Eye (tissue), 1 donor: ENCODE data around the gene LYRM1.
"Not testable (repeated sequence)": the region's sequence is repeated elsewhere in the genome, so short reads cannot be mapped to it uniquely, and the experiment has no call there.

Source experiments
- DNase-seq: peaks from one replicate; pipeline ENCODE4 v3.0.0-alpha.2; 2015

LYRM1 gene

GRCh38 chr16:20903899-20904506, 3.4 kb downstream of the LYRM1 start:
- DNase-seq: no peak

DNA sequence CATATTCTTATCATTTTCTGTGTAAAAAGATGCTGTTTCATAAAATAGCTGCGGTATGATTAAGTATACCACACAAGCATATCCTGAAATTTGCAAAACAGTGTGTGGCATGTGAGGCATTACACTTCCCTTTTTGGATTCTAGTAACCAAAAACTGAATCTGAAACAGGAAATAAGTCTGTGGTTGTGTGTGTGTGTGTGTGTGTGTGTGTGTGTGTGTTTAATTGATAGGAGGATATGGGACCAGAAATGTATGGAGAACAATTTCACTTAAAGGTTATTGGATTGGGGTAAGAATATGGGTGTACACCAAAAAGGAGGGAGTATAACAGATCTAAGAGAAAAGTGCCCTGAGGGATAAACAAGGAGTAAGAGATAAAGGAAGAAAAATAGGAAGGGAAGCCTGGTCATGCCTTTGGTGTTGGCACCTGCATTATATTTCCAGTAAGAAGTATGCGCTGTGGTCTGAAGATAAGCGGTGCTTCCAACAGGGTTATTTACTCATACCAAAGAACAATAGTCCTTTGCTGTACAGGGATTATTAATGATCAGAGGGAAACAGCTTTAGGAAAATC, 4.0 kb downstream of the LYRM1 start:
- no peak for DNase-seq

DNA sequence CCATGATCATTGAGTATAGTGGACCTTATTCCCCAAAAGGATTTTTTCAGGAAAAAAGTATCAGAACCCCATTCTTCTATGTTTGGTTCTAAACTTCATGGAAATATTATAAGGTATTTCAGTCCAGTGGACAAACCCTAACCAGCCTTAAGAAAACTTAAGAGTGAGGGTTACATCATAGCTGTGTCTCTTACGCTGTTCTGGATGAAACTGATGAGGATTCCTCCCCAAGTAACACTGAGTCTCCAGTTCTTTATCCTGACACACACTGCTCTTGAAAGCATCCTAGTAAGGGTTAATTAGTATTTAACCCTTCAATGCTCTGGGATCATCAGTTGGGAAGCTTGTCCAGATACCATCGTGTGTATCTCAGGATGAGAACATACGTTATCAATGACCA, 5.0 kb downstream of the LYRM1 start:
- no peak for DNase-seq

DNA sequence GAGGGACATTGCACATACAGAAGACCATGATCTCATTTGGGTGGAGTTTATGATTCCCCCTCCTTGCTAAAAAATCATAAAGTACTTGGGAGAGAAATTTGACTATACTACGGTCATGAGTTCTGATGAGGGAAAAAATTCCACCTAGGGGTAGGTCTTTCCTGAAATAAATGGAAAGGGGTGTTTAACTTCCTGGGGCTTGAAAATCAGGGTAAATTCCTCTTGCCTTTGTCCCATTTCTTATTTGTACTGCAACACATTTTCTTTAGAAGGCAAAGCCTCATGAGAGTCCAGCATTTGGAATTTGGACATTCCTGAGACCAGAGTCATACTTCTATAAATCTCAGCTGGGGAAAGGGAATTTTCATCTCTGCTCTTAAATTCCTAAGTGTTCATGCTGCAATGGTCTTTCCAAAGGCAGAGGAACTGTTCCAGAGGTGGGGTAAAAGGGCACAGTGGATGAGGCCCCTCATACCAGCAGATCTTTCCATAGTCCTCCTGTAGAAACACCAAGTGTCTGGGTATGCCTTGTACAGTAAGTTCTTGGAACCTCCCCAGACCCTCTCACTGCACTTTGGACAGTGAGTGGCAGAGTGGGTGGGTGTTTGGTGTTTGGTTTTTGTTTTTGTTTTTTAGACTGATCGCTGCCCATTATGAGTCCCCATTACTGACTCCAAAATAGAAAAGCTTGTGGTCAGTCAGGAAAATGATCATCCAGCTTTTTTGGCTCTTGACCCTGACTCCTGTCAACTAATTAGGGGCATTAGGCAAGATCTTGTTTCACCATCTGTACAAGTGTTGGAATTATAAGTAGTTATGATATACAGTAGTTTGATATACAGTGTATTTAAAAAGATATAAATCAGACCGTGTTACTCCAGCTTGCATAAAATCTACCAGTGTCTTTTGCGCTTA, 6.0 kb downstream of the LYRM1 start:
- DNase-seq: no peak

DNA sequence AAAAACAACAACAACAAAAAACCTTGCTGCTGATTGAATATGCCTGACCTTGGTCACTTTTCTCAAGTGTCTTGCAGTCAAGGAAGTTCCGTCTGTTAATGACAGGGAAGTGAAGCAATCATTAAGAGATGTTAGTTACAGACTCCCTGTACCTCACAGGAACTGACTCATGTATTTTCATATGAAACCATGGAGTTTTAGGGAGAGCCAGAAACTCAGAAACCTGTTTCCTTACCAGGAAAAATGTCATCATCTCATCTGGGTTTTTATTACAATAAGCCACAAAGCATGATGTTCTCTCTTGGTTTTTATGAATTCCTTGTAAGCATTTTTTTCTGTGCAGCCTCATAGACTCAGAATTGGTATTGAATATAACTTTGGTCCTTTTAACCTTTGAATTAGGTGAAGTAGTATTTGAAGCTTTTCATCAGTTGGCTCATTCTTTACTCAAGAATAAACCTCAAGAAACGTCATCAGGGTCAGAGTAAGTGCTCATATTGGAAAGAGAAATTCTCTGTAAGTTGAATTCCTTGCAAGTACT, 10.3 kb downstream of the LYRM1 start:
- no peak for DNase-seq

GRCh38 chr16:20911361-20911760, 10.8 kb downstream of the LYRM1 start:
- no peak for DNase-seq

GRCh38 chr16:20916289-20916688, 15.7 kb downstream of the LYRM1 start:
- no peak for DNase-seq

DNA sequence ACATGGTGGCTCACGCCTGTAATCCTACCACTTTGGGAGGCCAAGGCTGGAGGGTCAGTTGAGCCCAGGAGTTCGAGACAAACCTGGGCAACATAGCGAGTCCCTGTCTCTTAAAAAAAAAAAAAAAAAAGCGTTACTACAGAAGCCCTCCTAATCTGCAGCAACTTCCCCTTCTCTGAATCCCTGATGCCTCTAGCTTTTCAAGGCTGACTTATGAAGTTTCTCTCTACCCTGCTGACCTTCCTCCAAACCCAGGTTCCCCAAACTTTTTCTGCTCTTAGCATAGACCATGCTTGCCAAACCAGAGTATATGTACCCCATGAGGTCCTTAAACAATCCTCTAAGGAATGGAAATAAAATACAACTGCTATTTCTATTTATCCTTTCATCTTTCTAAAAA, 16.4 kb downstream of the LYRM1 start:
- DNase-seq: no peak

DNA sequence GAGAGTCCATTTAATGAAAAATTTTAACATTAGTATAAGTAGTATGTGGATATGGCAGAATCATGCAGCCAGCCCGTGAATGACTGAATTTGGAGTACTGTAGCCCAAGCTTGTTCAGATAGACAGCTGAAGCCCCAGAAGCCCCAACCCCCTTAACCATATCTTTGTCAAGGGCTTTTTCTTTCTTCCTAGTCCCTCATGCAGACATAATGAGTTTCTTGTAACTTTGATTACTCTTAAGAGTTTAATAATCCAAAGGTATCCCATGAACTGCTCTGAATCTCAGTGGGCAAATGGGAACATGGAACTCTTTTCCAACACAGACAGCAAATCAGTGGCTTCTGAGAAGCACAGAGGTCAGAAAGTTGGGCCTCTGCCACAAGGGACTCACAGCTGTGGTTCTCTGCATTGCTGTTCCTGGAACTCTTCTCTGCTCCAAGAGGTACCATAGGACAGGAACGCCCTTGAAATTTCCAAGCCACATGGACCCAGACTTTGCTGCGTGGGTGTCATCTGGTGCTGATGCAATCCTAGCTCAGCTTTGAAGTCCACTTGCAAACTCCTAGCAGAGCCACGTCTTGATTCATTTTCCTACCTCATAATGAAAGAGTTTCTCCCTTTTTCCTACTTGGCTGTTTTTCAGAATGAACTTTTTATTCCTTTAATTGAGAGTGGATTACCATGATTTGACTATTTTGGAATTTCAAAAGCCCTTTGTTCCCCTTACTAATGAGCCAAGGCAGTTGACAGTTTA, 18.1 kb downstream of the LYRM1 start:
- DNase-seq: no peak

DNA sequence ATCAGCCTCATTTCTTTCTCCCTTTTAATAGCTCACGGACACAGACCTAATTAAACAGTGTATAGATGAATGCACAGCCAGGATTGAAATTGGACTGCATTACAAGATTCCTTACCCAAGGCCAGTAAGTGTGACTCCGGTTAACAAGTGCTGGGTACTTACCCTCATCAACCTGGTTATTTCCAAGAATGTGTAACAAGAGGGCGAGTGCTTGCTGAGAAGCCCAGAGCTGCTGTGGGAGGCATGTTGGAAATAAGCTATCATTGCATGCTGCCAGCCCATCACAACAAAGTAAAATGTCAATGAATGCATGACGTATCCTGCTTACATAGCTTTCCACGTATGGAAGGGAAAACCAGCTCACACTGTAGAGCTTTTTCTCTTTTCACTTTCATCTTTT, 19.5 kb downstream of the LYRM1 start:
- DNase-seq: peak; percentile 43

- no peak for DNase-seq
Measured at GRCh38 chr16:20920799-20921198, 20.2 kb downstream of the LYRM1 start.

DNA sequence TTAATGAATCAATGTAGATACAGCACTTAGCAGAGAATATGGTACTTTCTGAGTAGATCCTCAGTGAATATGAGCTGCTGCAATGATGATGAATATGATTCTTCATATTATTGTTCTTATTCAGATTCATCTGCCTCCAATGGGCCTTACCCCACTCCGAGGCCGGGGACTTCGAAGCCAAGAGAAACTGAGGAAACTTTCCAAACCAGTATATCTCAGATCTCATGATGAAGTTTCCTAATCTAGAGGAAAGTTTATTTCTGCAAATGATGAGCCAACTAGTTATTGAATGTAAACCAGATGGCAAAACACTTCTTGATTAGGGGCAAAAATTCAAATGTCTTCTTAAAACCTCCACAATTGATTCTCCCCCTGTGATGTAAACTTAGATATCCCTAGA, 23.3 kb downstream of the LYRM1 start:
- no peak for DNase-seq

- DNase-seq: no peak
Measured at GRCh38 chr16:20925751-20926150, 25.2 kb downstream of the LYRM1 start.

GRCh38 chr16:20928774-20929411, 28.3 kb downstream of the LYRM1 start:
- no peak for DNase-seq

DNA sequence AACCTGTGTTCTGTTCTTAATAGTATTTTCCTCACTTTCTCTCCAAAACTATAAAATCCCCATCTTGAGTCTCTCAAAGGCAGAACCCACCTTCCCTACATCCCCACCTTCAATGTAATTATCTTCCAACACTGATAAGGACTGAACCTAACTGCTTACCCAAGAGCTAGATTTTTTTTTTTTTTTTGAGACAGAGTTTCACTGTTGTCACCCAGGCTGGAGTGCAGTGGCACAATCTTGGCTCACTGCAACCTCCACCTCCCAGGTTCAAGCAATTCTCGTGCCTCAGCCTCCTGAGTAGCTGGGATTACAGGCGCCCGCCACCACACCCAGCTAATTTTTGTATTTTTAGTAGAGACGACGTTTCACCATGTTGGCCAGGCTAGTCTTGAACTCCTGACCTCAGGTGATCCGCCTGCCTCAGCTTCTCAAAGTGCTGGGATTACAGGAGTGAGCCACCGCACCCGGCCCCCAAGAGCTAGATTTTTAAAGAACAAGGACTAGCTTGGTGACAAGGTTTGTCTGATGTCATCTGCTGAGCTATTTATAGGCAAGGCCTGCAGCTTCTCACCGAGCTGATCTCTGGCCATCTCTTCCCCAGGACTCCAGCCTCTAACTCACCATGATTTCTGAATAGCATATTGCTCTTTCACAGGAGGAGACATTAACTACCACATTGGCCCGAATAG, 29.2 kb downstream of the LYRM1 start:
- DNase-seq: not testable (repeated sequence)

- DNase-seq: no peak
Measured at GRCh38 chr16:20930365-20930690, 29.8 kb downstream of the LYRM1 start.

- no peak for DNase-seq
Measured at GRCh38 chr16:20931066-20931600, 30.6 kb downstream of the LYRM1 start.

GRCh38 chr16:20933589-20933988, 33.0 kb downstream of the LYRM1 start:
- DNase-seq: no peak

DNA sequence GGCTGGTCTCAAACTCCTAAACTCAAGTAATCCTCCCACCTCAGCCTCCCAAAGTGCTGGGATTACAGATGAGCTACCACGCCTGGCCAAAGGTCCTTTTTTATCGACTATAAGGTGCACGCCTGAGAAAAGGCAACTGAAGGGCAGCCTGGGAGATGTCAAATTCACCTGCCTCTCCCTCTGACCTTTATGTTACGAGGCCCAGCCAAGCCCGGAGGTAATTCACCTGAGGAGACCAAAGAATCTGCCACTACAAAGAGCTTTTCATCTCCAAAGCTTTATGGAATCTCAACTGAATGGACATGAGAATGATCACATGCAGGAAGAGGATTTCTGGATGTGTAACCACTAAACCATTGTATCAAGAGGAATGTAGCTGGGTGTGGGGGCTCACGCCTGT, 37.2 kb downstream of the LYRM1 start:
- no peak for DNase-seq

GRCh38 chr16:20938426-20938825, 37.9 kb downstream of the LYRM1 start:
- no peak for DNase-seq

GRCh38 chr16:20939611-20940010, 39.0 kb downstream of the LYRM1 start:
- no peak for DNase-seq
